HepG2 (cell line): Measurements from ENCODE around the gene GRIFIN. TPM values are rescaled to one million over a fixed set of nuclear protein-coding genes. Genes with fewer than 3 reads are reported as not detected.

ENCODE experiments used
- AGO1 ChIP-seq: fragments of 200-400 bp; formaldehyde crosslinking; IDR thresholded peaks from 2 replicates; pipeline ENCODE4 v1.6.1; 2017; ENCODE audit warnings: mild to moderate bottlenecking, low read depth, low read length, moderate library complexity; ENCODE audit not compliant: poor library complexity, severe bottlenecking
- ARID3A ChIP-seq: IDR thresholded peaks from 2 replicates; pipeline ENCODE4 v1.6.1; 2012; ENCODE audit warnings: low read depth, low read length, improper control_type of control experiment
- FOSL1 ChIP-seq: sonication (generic); formaldehyde crosslinking; IDR thresholded peaks from 2 replicates; pipeline ENCODE4 v1.9.0; 2021; ENCODE audit warnings: missing genetic modification reagents, borderline replicate concordance
- FOXK2 ChIP-seq: fragments of 450-650 bp; IDR thresholded peaks from 2 replicates; pipeline ENCODE4 v1.6.1; 2016
- FOXP1 ChIP-seq, 2 experiments: fragments of 450-650 bp in 1 of 2; IDR thresholded peaks; 2 replicates each; pipeline ENCODE4 v1.6.1; 2017 to 2018; ENCODE audit warnings: antibody characterized with exemption in 1 of 2
- NFE2L2 ChIP-seq: fragments of 150-350 bp; IDR thresholded peaks from 2 replicates; pipeline ENCODE4 v1.6.1; 2014; ENCODE audit warnings: low read length
- NFIC ChIP-seq: IDR thresholded peaks from 2 replicates; pipeline ENCODE4 v1.6.1; 2012; ENCODE audit warnings: mild to moderate bottlenecking, low read length, inconsistent platforms
- NFYB ChIP-seq: sonication (generic); formaldehyde crosslinking; IDR thresholded peaks from 2 replicates; pipeline ENCODE4 v1.4.0; 2020; ENCODE audit warnings: missing genetic modification reagents
- PREB ChIP-seq: sonication (generic); formaldehyde crosslinking; IDR thresholded peaks from 2 replicates; pipeline ENCODE4 v1.4.0; 2020; ENCODE audit warnings: missing genetic modification reagents
- REST ChIP-seq, 2 experiments: IDR thresholded peaks; 2 replicates each; pipeline ENCODE4 v1.6.1; 2011 to 2012; ENCODE audit warnings: low read length in 2 of 2, borderline replicate concordance in 1 of 2, low read depth in 1 of 2, mild to moderate bottlenecking in 1 of 2, moderate library complexity in 1 of 2
- SATB2 ChIP-seq: sonication (generic); formaldehyde crosslinking; IDR thresholded peaks from 2 replicates; pipeline ENCODE4 v1.5.0; 2020; ENCODE audit warnings: missing genetic modification reagents
- ZBTB1 ChIP-seq: sonication (generic); formaldehyde crosslinking; IDR thresholded peaks from 2 replicates; pipeline ENCODE4 v1.4.0; 2020; ENCODE audit warnings: missing genetic modification reagents, borderline replicate concordance
- ZC3H13 ChIP-seq: sonication (generic); formaldehyde crosslinking; IDR thresholded peaks from 2 replicates; pipeline ENCODE4 v1.8.1; 2023; ENCODE audit warnings: mild to moderate bottlenecking, missing genetic modification reagents, moderate library complexity
- ZMYM4 ChIP-seq: sonication (generic); formaldehyde crosslinking; IDR thresholded peaks from 2 replicates; pipeline ENCODE4 v1.8.1; 2023; ENCODE audit warnings: mild to moderate bottlenecking, missing genetic modification reagents
- ZNF12 ChIP-seq: sonication (generic); formaldehyde crosslinking; IDR thresholded peaks from 2 replicates; pipeline ENCODE4 v1.5.0; 2020; ENCODE audit warnings: missing genetic modification reagents
- ZNF609 ChIP-seq: sonication (generic); formaldehyde crosslinking; IDR thresholded peaks from 2 replicates; pipeline ENCODE4 v1.4.0; 2020; ENCODE audit warnings: mild to moderate bottlenecking, missing genetic modification reagents, borderline replicate concordance
- ZNF670 ChIP-seq: sonication (generic); formaldehyde crosslinking; IDR thresholded peaks from 2 replicates; pipeline ENCODE4 v1.8.0; 2022; ENCODE audit warnings: mild to moderate bottlenecking, missing genetic modification reagents, borderline replicate concordance
- polyA plus RNA-seq, 8 experiments: library from polyadenylated mRNA; depleted of rRNA in 3 of 8; stranded (reverse) in 7 of 8; unstranded in 1 of 8; fragments of >200 nt; fragmentation: Illumina TruSeq in 4 of 8; extraction: Trizol in 4 of 8; gene quantifications; 2 replicates each; pipeline versions ENCODE4 v1.2.1 to v1.2.3, GENCODE V29; 2011 to 2016; ENCODE audit warnings: low read depth in 4 of 8, missing spikeins in 1 of 8, mixed read lengths in 1 of 8; ENCODE audit not compliant: insufficient read depth in 1 of 8
- total RNA-seq, 5 experiments: library from RNA; depleted of rRNA; stranded (reverse); fragments of >200 nt; fragmentation: Illumina TruSeq; extraction: Trizol; gene quantifications; 2 replicates each; pipeline ENCODE4 v1.2.3, GENCODE V29; 2016; ENCODE audit warnings: low read depth in 1 of 5

Gene GRIFIN
- total and polyA plus RNA-seq, 2 of the 13 experiments (the other 11 are each of a cell fraction or from before 2014, with no cell fraction given), result not detected

- TF ChIP-seq ARID3A, result no peak
- TF ChIP-seq FOSL1 (CRISPR knock-in tag), result no peak
- no peak for TF ChIP-seq ZC3H13 (CRISPR knock-in tag)
- TF ChIP-seq ZBTB1, result no peak
- TF ChIP-seq SATB2 (CRISPR knock-in tag), result no peak
- no peak for TF ChIP-seq FOXK2
- TF ChIP-seq ZNF609 (CRISPR knock-in tag), result peak; percentile 75
- TF ChIP-seq NFIC, result no peak
- no peak for TF ChIP-seq PREB (CRISPR knock-in tag)
- TF ChIP-seq NFYB (CRISPR knock-in tag), result no peak
- TF ChIP-seq AGO1, result no peak
- no peak for TF ChIP-seq FOXP1 (IDR thresholded peaks at IDR 0.05)
- TF ChIP-seq FOXP1 (CRISPR knock-in tag; IDR thresholded peaks at IDR 0.05), result peak; percentile 39; the same call in 1 of the 2 replicates
- TF ChIP-seq ZNF670 (CRISPR knock-in tag), result no peak
- no peak for TF ChIP-seq REST (IDR thresholded peaks at IDR 0.05; ENCODE audit: borderline replicate concordance in 1 of 2, low read depth in 1 of 2, low read length in 2 of 2)
- no peak for TF ChIP-seq NFE2L2
- no peak for TF ChIP-seq ZMYM4 (CRISPR knock-in tag)
- TF ChIP-seq ZNF12 (CRISPR knock-in tag), result no peak
Measured at GRCh38 chr7:2510909-2511768, 34.9 kb upstream of the GRIFIN start (continued).
